Esophagus (tissue), 2 donors: Measurements from ENCODE around the gene SLC6A5. TPM values are rescaled to one million over a fixed set of nuclear protein-coding genes. Genes with fewer than 3 reads are reported as not detected.

ENCODE experiments used
- H3K27ac ChIP-seq, 2 donors: one replicate each; pipeline ENCODE4 v1.5.1; 2013; ENCODE audit warnings: low read depth in 2 of 2, mild to moderate bottlenecking in 2 of 2, inconsistent platforms in 1 of 2, low read length in 1 of 2, moderate library complexity in 1 of 2
- H3K27me3 ChIP-seq, 2 donors: one replicate each; pipeline ENCODE4 v1.6.1; 2013; ENCODE audit warnings: low read length in 2 of 2, control low read depth in 1 of 2, mild to moderate bottlenecking in 1 of 2; ENCODE audit not compliant: insufficient read depth in 2 of 2, control insufficient read depth in 1 of 2
- H3K36me3 ChIP-seq, 2 donors: one replicate each; pipeline ENCODE4 v1.6.1; 2013; ENCODE audit warnings: low read length in 1 of 2; ENCODE audit not compliant: control insufficient read depth in 2 of 2, insufficient read depth in 2 of 2
- H3K4me1 ChIP-seq, 2 donors: one replicate each; pipeline ENCODE4 v1.6.1; 2013; ENCODE audit warnings: low read length in 1 of 2; ENCODE audit not compliant: control insufficient read depth in 2 of 2, insufficient read depth in 2 of 2
- H3K4me3 ChIP-seq, 2 donors: one replicate each; pipeline ENCODE4 v1.5.1; 2013; ENCODE audit warnings: low read length in 2 of 2, mild to moderate bottlenecking in 2 of 2, low read depth in 1 of 2, moderate library complexity in 1 of 2
- H3K9me3 ChIP-seq, 2 donors: one replicate each; pipeline ENCODE4 v1.6.1; 2013; ENCODE audit warnings: mild to moderate bottlenecking in 2 of 2, low read depth in 1 of 2, low read length in 1 of 2, moderate library complexity in 1 of 2; ENCODE audit not compliant: control insufficient read depth in 2 of 2, insufficient read depth in 1 of 2
- WGBS, 2 donors: extraction: QIAGEN DNeasy Blood & Tissue Kit; methylation state at CpG; one replicate each; pipeline ENCODE4 v1.1.7; 2013; 5-methylcytosine and 5-hydroxymethylcytosine counted together
- polyA plus RNA-seq, 2 donors: library from polyadenylated mRNA; stranded (reverse); fragments of 200-250 nt; gene quantifications; one replicate each; pipeline ENCODE4 v1.2.3, GENCODE V29; 2013
- donor health status: healthy with polysubstance abuse.
- donor health status: Bipolar disorder and iron deficiency.

The SLC6A5 gene
- polyA plus RNA-seq, 2 donors: not detected

- Histone ChIP-seq H3K4me3 (no peak overlapping the region), H3K9me3 (peaks cover 0 to 2% of the 10 kb centered on the region in 2 donors), H3K36me3 (no peaks in the 10 kb centered on the region), H3K27ac (no peak overlapping the region), H3K27me3 (peaks cover 12 to 36% of the 10 kb centered on the region in 2 donors), H3K4me1 (no peaks in the 10 kb centered on the region)
- WGBS, 2 donors: 10 to 12% methylated on average over 27 of the region's 27 CpGs
Observed at GRCh38 chr11:20604864-20605601, 5.6 kb downstream of the SLC6A5 start.

DNA sequence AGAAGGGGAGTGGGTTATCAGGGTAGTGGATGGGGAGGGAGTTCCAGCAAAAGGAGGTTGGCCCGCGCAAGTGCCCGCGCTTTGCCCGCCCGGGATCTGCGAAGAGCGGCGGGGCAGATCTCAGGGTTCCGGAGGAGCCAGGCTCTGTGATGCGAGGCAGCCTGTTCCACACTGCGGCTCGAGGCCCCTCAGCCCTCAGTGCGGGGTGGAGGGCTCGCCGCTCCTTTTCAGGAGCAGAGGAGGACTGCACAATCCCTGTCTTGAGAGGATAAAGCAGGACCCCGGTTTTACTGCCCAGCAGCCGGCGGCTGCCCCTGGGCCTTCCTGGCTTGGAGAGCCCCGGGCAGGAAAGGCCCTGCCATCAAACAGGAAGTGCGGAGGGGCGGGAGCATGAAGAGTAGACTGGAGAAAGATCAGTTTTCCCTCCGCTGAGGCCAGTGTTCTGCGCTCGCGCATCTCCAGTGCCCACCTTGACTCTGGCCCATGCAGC is 6.2 kb downstream of the SLC6A5 start:
- 14 to 15% methylated on average over 26 of the region's 26 CpGs for WGBS, 2 donors

DNA sequence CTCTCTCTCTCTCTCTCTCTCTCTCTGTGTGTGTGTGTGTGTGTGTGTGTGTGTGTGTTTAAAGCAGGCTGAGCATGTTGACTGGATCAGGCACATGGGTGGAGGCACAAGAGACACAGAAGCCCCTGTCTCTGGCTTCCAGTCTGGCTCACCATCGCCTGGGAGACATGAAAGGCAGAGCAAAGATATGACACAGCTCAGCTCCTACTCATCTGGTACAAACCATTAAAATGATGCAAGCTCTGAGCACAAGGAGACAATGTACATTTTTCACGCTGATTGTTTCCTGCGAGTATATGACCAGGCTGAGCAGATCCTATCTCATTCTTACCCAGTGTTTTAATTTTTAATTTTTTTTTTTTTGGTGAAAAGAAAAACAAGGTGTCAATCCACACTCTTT is 9.5 kb downstream of the SLC6A5 start:
- H3K9me3 ChIP-seq: no peaks in the 10 kb centered on the region
- 69 to 76% methylated on average over 3 of the region's 3 CpGs for WGBS, 2 donors
- H3K27me3 ChIP-seq: peaks cover 1 to 21% of the 10 kb centered on the region in 2 donors

More for the DNA sequence above, 6.2 kb downstream of the SLC6A5 start:
- Histone ChIP-seq H3K4me3 (no peak overlapping the region), H3K27me3 (peaks cover 8 to 33% of the 10 kb centered on the region in 2 donors), H3K9me3 (peaks cover 0 to 2% of the 10 kb centered on the region in 2 donors), H3K27ac (no peak overlapping the region), H3K4me1 (no peaks in the 10 kb centered on the region), H3K36me3 (no peaks in the 10 kb centered on the region)

DNA sequence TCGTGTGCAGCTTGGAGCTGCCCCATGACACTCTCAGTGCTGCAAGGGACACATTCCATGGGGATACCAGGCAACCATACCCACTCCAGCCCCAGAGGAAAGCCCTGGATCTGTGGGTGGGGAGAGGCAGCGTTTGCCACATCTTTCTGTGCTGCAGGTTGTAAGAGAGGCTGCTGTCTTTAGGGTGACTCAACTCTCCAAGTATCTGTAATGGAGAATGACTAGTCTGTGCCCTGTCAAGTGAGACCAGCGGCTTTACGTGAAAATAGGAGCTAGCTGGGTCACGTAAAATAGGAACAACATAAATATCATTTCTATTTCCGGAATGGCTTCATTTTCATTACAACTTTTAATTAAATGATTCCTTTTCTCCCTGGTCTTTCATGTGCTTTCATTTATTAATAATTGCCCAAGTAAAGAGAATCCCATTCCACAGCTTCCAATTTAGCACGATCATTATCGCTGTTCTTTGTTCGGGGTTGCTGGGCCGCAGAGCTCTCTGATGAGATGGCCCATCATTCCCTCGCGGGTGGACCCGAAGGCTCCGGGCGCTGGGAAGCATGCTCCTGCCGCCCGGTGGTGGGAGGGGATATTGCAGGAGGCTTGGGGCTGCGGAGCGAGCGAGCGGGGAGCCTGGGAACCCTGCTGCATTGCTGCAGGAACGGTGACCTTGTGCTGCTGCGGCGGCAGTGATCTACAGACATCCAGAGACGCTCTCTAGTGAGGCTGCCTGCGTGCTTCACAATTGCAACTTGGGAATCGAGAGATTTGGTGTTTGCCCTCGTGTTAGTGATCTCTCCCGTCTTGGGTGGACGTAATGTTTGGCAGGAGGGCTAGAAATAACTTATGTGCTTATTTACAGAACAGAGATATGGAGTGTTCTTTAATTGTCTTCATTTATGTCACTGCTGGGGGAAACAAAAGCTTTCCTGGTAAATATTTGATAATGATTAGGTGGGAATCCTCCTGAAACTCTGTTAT is 10.6 kb downstream of the SLC6A5 start:
- no peak overlapping the region for H3K4me3 ChIP-seq
- H3K27me3 ChIP-seq: peaks cover 2 to 11% of the 10 kb centered on the region in 2 donors
- H3K9me3 ChIP-seq: no peaks in the 10 kb centered on the region
- no peaks in the 10 kb centered on the region for H3K4me1 ChIP-seq
- WGBS, 2 donors: 9 to 12% methylated on average over 30 of the region's 30 CpGs
- H3K27ac ChIP-seq: no peak overlapping the region
- no peaks in the 10 kb centered on the region for H3K36me3 ChIP-seq

More for the DNA sequence above, 9.5 kb downstream of the SLC6A5 start:
- Histone ChIP-seq H3K27ac (no peak overlapping the region), H3K36me3 (no peaks in the 10 kb centered on the region), H3K4me3 (no peak overlapping the region), H3K4me1 (no peaks in the 10 kb centered on the region)

DNA sequence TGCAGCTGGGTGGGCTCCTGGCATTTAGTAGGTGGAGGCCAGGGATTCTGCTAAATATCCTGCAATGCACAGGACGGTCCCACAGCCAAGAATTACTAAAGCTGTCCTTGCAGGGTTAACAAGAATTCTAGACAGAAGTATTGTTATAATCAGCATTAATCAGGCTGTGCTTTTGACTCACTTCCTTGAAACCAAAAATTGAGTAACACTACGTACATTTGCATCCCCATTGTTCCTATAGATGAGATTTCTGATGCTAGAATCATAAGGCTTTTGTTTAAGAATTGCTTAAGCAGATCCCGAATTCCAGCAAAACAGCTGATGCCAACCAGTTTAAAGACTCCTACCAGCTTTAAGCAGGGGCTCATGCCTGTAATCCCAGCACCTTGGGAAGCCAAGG is 11.4 kb downstream of the SLC6A5 start:
- H3K27ac ChIP-seq: no peak overlapping the region
- no peak overlapping the region for H3K4me3 ChIP-seq
- no peaks in the 10 kb centered on the region for H3K9me3 ChIP-seq
- H3K4me1 ChIP-seq: no peaks in the 10 kb centered on the region
- peaks cover 2 to 9% of the 10 kb centered on the region in 2 donors for H3K27me3 ChIP-seq
- 48 to 55% methylated on average over 3 of the region's 3 CpGs for WGBS, 2 donors
- no peaks in the 10 kb centered on the region for H3K36me3 ChIP-seq

- no peaks in the 10 kb centered on the region for H3K9me3 ChIP-seq
- H3K4me3 ChIP-seq: no peak overlapping the region
- peaks cover 2 to 3% of the 10 kb centered on the region in 2 donors for H3K27me3 ChIP-seq
- no peaks in the 10 kb centered on the region for H3K4me1 ChIP-seq
- no peak overlapping the region for H3K27ac ChIP-seq
- no peaks in the 10 kb centered on the region for H3K36me3 ChIP-seq
- 28 to 40% methylated on average over 2 of the region's 2 CpGs for WGBS, 2 donors
Observed at GRCh38 chr11:20611445-20611844, 12.0 kb downstream of the SLC6A5 start.

DNA sequence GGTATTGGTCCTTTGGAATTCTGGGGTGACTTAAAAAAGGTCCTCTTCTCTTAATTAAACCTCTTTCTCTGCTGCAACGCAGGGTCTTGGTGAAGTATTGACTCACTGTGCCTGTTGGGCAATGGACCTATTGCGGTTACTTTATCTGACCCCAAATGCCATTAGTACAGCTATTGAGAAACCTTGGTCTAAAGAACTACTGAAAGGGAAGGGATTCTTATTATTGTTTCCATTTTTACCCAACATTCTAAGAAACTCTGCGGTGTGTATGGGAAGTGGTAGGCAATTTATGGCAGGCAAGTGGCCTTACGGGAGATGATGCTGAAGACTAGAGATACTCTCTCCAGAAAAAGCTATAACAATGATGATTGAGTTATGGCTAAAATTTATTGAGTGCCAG is 12.5 kb downstream of the SLC6A5 start:
- H3K9me3 ChIP-seq: no peaks in the 10 kb centered on the region
- H3K4me3 ChIP-seq: no peak overlapping the region
- H3K4me1 ChIP-seq: no peaks in the 10 kb centered on the region
- peaks cover 2% of the 10 kb centered on the region in 2 donors for H3K27me3 ChIP-seq
- no peaks in the 10 kb centered on the region for H3K36me3 ChIP-seq
- 75 to 80% methylated on average over 4 of the region's 4 CpGs for WGBS, 2 donors
- H3K27ac ChIP-seq: no peak overlapping the region

GRCh38 chr11:20612416-20612815 is 13.0 kb downstream of the SLC6A5 start:
- Histone ChIP-seq H3K9me3 (no peaks in the 10 kb centered on the region), H3K4me3 (no peak overlapping the region), H3K27me3 (peaks cover 0 to 2% of the 10 kb centered on the region in 2 donors), H3K4me1 (no peaks in the 10 kb centered on the region), H3K27ac (no peak overlapping the region), H3K36me3 (no peaks in the 10 kb centered on the region)
- WGBS, 2 donors: 54 to 58% methylated on average over 3 of the region's 3 CpGs

- Histone ChIP-seq H3K27ac (no peak overlapping the region), H3K36me3 (no peaks in the 10 kb centered on the region), H3K4me3 (no peak overlapping the region), H3K27me3 (peaks cover 0 to 2% of the 10 kb centered on the region in 2 donors), H3K4me1 (no peaks in the 10 kb centered on the region), H3K9me3 (no peaks in the 10 kb centered on the region)
- WGBS, 2 donors: 43 to 56% methylated on average over 5 of the region's 5 CpGs
Observed at GRCh38 chr11:20616920-20617319, 17.5 kb downstream of the SLC6A5 start.
